Ecto neural progenitor cell (in vitro differentiated cells): ENCODE data around the gene C17orf67.

Experiments used
- DNase-seq: peaks from one replicate; pipeline ENCODE4 v3.0.0-alpha.2; 2018; ENCODE audit warnings: low spot score

Gene C17orf67, protein sequence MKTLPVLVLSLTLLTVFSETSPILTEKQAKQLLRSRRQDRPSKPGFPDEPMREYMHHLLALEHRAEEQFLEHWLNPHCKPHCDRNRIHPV

GRCh38 chr17:56833809-56834379 is at the start of gene C17orf67, which contains the start of gene DGKE:
Gene C17orf67 (minus strand): TSS chr17:56833920. CDS start chr17:56815810, 18,110 bp downstream.
Gene DGKE (plus strand): TSS chr17:56834151. CDS start chr17:56834796, 645 bp downstream.
- DNase-seq: peak; percentile 99

DNA sequence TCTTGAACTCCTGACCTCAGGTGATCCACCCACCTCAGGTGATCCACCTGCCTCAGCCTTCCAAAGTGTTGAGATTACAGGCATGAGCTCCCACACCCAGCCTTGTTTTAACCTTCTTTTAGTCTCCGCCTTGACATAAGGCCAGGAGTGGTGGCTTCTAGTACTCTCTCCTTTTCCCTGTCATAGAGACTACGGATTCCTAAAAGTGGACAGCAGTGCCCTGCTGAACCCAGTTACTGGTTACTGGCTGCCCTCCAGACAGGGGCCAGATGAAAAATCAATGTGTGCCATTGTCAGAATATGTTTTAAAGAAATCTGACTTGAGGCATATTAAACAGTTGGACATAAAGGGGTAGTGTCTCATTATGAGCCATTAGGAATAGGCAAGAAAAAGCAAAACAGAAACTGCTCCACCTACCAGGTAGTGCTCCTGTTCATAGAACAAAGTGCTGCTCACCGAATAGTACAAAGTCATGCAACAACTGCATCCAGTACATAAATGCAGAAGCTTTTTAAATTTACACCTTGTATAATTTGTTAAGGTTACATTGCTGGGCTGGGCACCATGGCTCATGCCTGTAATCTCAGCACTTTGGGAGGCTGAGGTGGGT is 48.1 kb upstream of the C17orf67 start:
- peak; percentile 13 for DNase-seq

DNA sequence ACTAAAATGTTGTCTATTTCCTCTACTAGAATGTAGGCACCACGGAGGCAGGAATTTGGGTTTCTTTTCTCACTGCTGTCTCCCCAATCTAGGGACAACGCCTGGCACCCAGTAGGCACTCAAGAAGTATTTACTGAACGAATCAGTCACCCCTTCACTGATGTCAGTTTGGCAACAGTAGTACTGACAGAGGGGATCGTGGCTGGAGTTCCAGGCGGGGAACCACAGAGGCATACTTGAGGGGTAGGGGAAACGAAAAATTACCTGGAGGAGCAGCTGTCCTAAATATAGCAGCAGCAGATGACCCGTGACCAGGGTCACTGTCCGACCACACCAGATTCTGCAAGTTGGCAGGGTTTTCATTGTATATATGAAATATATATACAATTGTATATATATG is 46.9 kb upstream of the C17orf67 start:
- peak; percentile 29 for DNase-seq

GRCh38 chr17:56880133-56880532 is 46.4 kb upstream of the C17orf67 start:
- DNase-seq: no peak

- no peak for DNase-seq
Observed at GRCh38 chr17:56879280-56879679, 45.6 kb upstream of the C17orf67 start.

- DNase-seq: no peak
Observed at GRCh38 chr17:56876766-56877179, 43.1 kb upstream of the C17orf67 start.

DNA sequence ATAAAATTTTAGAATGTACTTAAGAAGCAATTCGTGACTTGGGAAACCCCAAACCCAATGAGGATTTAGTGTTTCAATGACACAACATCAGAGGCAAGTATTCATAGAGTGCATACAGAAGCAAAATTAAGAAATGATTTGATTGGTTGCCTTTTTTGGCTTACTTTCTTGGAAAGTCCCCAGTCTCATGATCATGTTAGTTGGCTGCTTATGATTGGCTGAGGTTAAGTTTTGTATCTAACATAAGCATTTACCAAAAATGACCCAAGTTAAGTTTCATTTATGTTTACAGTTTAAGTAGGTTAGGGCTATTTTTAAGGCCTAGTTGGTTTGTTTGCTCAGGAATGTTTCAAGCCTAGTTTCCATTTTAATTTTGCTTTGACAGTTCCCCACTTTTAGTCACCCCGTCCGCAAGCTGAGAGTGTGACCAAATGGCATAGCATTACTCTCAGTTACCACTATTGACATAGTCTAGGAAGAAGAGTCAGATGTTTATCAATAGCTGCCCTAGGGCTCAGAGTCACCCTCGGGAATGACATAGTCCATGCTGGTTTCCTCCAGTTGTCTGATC is 36.4 kb upstream of the C17orf67 start:
- no peak for DNase-seq

DNA sequence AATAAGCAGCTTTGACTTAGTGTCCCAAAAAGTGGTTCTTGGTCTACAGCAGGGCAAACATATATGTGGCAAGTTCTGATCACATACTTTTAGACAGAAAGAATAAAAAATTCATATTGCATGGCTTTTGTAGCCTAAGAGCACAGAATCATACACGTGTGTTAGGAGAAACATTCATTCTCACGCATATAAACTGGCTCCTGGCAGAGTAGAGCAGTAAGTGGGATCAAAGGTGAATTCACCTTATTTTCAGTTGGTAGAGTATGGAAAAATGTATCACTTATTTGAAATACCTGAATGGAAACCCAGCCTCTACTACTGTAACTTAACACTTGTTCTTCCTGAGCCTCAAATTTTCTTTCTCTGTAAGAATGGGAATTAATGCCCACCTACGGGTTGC is 35.0 kb upstream of the C17orf67 start:
- DNase-seq: no peak

GRCh38 chr17:56867948-56868376 is 34.2 kb upstream of the C17orf67 start:
- DNase-seq: no peak

DNA sequence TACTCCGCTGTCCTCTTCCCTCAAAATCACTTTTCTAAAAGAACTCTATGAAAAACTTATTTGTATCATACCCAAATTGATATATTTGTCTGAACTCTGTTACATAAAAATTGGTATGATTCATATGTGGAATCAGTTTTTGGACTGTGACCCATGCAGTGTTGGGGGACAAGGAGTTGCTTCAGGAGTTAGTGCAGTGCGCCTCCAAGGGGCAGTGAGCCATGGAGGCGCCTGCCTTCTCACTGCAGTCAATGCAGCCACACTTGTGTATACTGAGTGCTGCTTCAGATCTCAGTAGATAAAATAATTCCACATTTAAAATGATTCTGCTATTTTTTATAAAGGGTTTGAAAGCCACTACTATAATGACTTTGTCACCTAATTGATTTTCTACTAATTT is 32.8 kb upstream of the C17orf67 start:
- no peak for DNase-seq

DNA sequence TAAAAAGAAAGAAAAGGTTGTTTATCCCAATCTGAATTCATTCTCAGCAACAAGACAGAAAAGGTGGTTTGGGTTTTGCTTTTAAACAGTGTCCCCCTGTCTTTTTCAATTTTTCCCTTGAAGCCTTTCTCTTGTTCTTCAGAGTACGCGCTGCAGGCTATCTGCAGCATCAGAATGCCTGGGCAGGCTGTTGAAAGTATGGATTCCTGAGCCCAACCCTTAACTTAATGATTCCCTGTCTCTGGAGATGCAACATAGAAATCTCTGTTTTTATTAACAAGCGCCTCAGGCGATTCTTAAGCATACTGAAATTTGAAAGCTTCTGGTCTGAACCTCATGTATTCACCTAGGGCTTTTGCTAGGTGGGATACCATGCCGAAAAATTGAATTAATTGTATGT is 32.4 kb upstream of the C17orf67 start:
- DNase-seq: no peak

GRCh38 chr17:56863974-56864373 is 30.3 kb upstream of the C17orf67 start:
- peak; percentile 68 for DNase-seq

DNA sequence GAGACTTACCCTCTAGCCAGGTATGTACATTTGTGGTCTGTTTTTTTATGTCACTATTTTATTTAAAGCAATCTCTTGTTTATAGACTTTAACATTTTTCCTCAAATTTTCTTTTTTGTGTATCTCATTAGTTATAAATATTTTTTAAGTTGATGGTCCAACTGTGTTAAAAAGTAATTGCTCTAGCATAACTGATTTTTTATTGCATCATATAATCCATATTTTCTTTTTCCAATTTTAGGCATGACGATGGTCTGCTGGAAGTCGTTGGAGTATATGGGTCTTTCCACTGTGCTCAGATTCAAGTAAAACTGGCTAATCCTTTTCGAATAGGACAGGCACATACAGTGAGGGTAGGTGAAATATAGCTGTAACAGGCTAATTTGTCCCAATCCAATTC is 28.2 kb upstream of the C17orf67 start:
- DNase-seq: no peak

DNA sequence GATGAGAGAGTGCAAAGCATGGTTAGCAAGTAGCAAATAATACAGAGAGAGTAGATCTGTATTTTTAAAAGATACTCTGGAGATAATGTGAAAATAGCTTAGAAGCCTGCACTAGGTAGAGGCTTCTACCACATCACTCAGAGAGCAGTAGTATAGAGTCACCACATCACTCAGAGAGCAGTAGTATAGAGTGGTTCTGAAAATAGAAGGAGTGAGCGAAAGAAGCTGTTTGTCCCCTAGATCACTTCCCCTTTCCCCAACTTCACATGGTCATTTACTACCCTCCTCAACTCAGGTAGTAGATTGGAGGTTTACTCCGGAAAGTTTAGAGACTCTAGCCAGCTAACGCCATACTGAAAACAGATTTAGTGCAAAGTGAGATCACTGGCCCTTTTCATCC is 17.3 kb upstream of the C17orf67 start:
- no peak for DNase-seq

- no peak for DNase-seq
Observed at GRCh38 chr17:56850591-56850990, 16.9 kb upstream of the C17orf67 start.

DNA sequence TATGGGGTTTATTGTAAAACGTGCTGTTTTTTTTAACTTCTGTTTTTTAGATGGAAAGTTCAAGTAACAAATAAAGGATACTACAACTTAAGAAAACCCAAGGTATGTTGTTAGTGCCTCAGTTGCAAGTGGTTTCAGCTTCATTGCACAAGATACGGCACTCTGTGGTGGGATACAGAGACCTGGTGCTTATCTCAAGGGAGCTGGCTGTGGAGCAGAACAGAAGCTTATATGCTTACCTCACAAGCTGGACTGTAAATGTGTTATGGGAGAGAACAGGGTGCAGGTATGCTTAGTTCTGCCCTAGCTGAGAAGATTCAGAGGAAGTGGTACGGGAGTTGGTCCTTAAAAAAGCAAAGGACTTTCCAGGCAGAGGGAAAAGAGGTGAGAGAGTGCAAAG is 15.4 kb upstream of the C17orf67 start:
- no peak for DNase-seq

DNA sequence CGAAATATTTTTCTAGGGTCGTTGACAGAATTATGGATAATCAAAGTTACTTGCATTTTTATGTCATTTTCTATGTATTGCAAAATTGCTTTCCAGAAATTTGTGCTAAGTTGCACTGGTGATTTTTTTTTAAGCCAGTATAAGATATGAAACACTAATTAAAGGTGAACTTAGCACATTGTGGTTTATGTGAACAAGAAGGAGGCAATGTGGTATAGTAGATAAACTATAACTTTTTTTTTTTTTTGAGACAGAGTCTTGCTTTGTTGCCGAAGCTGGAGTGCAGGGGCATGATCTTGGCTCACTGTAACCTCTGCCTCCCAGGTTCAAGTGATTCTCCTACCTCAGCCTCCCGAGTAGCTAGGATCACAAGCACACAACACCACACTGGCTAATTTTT is 13.4 kb upstream of the C17orf67 start:
- no peak for DNase-seq

DNA sequence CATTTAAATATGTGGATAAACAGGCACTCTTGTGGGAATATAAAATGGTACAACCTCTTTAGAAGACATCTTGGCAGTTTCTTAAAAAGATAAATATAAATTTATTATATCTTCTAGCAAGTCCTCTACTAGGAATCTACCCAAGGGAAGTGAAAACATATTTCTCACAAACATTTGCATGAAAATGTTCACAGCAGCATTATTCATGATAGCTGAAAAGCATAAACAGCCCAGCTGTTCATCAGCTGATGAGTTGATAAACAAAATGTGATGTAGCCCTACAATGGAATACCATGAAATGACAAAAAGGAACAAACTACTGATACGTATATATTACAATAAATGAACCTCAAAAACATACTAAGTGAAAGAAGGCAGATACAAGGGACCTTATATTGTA is 12.2 kb upstream of the C17orf67 start:
- DNase-seq: no peak

DNA sequence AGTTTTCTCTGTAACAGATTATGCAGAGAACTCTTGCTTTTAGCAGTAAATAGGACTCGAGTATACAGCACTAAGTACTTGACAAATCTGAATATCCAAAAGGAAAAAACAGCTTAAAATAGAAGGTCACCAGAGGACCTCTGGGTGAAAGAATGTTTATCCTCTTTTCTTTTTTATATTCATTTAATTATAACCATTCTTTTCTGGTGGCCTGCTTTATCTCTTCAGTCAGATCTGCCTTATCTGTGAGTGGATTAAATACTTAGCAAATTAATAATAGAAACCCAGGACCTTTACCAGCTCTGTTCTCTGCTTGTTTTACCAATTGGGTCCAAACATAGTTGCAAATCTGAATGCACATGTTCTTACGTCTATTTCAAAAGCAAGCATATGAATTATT is 8.9 kb upstream of the C17orf67 start:
- no peak for DNase-seq

DNA sequence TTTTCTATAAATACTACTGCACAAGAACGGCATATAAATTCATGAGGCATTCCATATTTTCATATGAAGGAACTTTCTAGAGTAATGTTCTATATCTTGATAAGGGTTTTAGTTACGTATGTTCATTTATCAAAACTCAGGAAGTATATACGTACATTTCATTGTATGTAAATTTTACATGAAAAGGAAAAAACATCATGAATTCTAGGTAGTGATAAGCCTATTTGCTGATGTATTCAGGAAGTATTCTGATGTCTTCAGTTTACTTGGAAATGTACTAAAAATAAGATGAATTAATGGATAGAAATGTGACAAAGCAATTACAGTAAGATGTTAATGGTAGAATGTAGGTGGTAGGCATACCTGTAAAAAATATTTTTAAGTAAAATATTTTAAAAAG is 5.0 kb upstream of the C17orf67 start:
- DNase-seq: no peak

GRCh38 chr17:56835264-56835585 is 1.5 kb upstream of the C17orf67 start:
- no peak for DNase-seq

- DNase-seq: peak; percentile 83
Observed at GRCh38 chr17:56834380-56835263, 902 bp upstream of the C17orf67 start.
